ENCODE measurements around the gene LRFN5. TPM values are rescaled to one million over a fixed set of nuclear protein-coding genes. Genes with fewer than 3 reads are reported as not detected.

LRFN5 gene
- total and polyA plus RNA-seq, 9 of the 15 experiments (the other 6 are each of a cell fraction or from before 2014, with no cell fraction given) = 0.01 to 0.27 (median 0.09) TPM; not detected in 1

DNA sequence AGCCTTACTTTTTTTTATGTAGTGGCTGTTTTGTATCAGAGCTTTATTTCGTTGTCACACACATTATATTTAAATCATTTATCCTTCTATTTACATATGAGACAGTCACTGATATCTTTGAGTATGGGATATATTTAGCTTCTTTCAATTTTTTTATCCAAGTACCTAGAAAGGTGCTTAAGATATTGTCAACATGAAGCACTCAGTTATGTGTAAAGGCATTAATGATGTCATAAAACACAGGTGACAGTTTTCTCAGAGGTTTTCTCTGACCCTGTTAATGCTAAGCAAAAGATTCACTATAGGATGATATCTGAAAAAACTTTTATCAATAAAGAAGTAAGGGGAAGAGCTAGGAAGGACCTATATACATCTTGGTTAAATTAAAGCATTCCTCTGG, 23.2 kb downstream of the LRFN5 start:
- ATAC-seq = no peak
- H3K79me2 ChIP-seq (ENCODE audit: control insufficient read depth, insufficient read depth, low read length) = no peaks in the 10 kb centered on the region
- no peak overlapping the region for H3K4me3 ChIP-seq
- no peaks in the 10 kb centered on the region for H3K36me3 ChIP-seq (ENCODE audit: control insufficient read depth, insufficient read depth, low read length)
- H3K9ac ChIP-seq (ENCODE audit: insufficient read depth in 1 of 2, low read depth in 2 of 2, low read length in 2 of 2) = no peak overlapping the region
- H3K4me2 ChIP-seq (ENCODE audit: insufficient read depth, low read length) = no peak overlapping the region
- FAIRE-seq = no peak
- POLR2A ChIA-PET = no interaction called here
- no peak overlapping the region for H3K27ac ChIP-seq (ENCODE audit: extremely low read depth, low read depth, low read length)
- 0% methylated on average over 1 of the region's 1 CpG for WGBS (ENCODE audit: insufficient coverage, low coverage, missing lambda C conversion rate)
- H2AFZ ChIP-seq (ENCODE audit: low read depth, low read length) = no peak overlapping the region
- BruUV-seq (replicated peaks) = no TSS peak
- H3K4me1 ChIP-seq (replicated peaks in 1 of 2; ENCODE audit: control insufficient read depth in 2 of 2, insufficient read depth in 2 of 2, low read length in 2 of 2) = no peaks in the 10 kb centered on the region
- DNase-seq (ENCODE audit: extremely low read depth in 1 of 4, low spot score in 3 of 4) = no peak
- CTCF ChIA-PET (ENCODE audit: low intra/inter-chr PET ratio) = no interaction called here
- TF ChIP-seq ZNF41 (CRISPR knock-in tag; conservative IDR thresholded peaks at IDR 0.05) (no peak), SMAD2 (IDR thresholded peaks at IDR 0.05; ENCODE audit: low read depth, low read length) (no peak), ZFP1 (CRISPR knock-in tag; IDR thresholded peaks at IDR 0.05) (no peak), POLR3G (IDR thresholded peaks at IDR 0.05; ENCODE audit: extremely low read depth, insufficient read length, insufficient replicate concordance) (no peak), ILK (tag; IDR thresholded peaks at IDR 0.05; ENCODE audit: borderline replicate concordance, low read depth) (no peak), MEF2A (IDR thresholded peaks at IDR 0.05; ENCODE audit: control insufficient read depth, low read depth, low read length) (no peak), ZNF431 (CRISPR knock-in tag; IDR thresholded peaks at IDR 0.05) (no peak), ZNF184 (CRISPR knock-in tag; IDR thresholded peaks at IDR 0.05) (no peak), HEY1 (CRISPR knock-in tag; IDR thresholded peaks at IDR 0.05; ENCODE audit: borderline replicate concordance) (no peak), TBL1XR1 (IDR thresholded peaks at IDR 0.05; ENCODE audit: low read length in 2 of 2) (no peak), PRMT5 (CRISPR knock-in tag; IDR thresholded peaks at IDR 0.05) (no peak), ZNF75A (CRISPR knock-in tag; IDR thresholded peaks at IDR 0.05) (no peak), SP1 (CRISPR knock-in tag; IDR thresholded peaks at IDR 0.05) (no peak), ZNF695 (CRISPR knock-in tag; IDR thresholded peaks at IDR 0.05) (no peak)
- TF ChIP-seq, protein P1, sequence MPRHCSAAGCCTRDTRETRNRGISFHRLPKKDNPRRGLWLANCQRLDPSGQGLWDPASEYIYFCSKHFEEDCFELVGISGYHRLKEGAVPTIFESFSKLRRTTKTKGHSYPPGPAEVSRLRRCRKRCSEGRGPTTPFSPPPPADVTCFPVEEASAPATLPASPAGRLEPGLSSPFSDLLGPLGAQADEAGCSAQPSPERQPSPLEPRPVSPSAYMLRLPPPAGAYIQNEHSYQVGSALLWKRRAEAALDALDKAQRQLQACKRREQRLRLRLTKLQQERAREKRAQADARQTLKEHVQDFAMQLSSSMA (CRISPR knock-in tag; IDR thresholded peaks at IDR 0.05) = no peak
- TF ChIP-seq, protein P2, sequence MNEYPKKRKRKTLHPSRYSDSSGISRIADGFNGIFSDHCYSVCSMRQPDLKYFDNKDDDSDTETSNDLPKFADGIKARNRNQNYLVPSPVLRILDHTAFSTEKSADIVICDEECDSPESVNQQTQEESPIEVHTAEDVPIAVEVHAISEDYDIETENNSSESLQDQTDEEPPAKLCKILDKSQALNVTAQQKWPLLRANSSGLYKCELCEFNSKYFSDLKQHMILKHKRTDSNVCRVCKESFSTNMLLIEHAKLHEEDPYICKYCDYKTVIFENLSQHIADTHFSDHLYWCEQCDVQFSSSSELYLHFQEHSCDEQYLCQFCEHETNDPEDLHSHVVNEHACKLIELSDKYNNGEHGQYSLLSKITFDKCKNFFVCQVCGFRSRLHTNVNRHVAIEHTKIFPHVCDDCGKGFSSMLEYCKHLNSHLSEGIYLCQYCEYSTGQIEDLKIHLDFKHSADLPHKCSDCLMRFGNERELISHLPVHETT (CRISPR knock-in tag; conservative IDR thresholded peaks at IDR 0.05 in 1 of 2, IDR thresholded peaks at IDR 0.05 in 1 of 2) = no peak
- TF ChIP-seq, protein P3, sequence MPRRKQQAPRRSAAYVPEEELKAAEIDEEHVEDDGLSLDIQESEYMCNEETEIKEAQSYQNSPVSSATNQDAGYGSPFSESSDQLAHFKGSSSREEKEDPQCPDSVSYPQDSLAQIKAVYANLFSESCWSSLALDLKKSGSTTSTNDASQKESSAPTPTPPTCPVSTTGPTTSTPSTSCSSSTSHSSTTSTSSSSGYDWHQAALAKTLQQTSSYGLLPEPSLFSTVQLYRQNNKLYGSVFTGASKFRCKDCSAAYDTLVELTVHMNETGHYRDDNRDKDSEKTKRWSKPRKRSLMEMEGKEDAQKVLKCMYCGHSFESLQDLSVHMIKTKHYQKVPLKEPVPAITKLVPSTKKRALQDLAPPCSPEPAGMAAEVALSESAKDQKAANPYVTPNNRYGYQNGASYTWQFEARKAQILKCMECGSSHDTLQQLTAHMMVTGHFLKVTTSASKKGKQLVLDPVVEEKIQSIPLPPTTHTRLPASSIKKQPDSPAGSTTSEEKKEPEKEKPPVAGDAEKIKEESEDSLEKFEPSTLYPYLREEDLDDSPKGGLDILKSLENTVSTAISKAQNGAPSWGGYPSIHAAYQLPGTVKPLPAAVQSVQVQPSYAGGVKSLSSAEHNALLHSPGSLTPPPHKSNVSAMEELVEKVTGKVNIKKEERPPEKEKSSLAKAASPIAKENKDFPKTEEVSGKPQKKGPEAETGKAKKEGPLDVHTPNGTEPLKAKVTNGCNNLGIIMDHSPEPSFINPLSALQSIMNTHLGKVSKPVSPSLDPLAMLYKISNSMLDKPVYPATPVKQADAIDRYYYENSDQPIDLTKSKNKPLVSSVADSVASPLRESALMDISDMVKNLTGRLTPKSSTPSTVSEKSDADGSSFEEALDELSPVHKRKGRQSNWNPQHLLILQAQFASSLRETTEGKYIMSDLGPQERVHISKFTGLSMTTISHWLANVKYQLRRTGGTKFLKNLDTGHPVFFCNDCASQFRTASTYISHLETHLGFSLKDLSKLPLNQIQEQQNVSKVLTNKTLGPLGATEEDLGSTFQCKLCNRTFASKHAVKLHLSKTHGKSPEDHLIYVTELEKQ (CRISPR knock-in tag; IDR thresholded peaks at IDR 0.05) = no peak
- no peaks in the 10 kb centered on the region for H3K27me3 ChIP-seq (ENCODE audit: control insufficient read depth in 2 of 2, insufficient read depth in 2 of 2, low read length in 2 of 2)
- no peaks in the 10 kb centered on the region for H4K20me1 ChIP-seq (replicated peaks; ENCODE audit: control insufficient read depth, insufficient read depth, low read length)
- in situ Hi-C loops (cut with MboI) = no loop called here
- no peaks in the 10 kb centered on the region for H3K9me3 ChIP-seq (replicated peaks; ENCODE audit: control insufficient read depth, insufficient read depth, low read depth, low read length)
- intact Hi-C loops (cut with micrococcal nuclease) = no loop called here
- no peaks in the 10 kb centered on the region for H3K9me1 ChIP-seq (ENCODE audit: control insufficient read depth, insufficient read depth, low read length)

Measured in K562 (cell line).